Measurements from ENCODE around the gene XPC.

The XPC gene

GRCh38 chr3:14147617-14148016, 30.8 kb downstream of the XPC start:
- no peak for DNase-seq (ENCODE audit: low read depth)

DNA sequence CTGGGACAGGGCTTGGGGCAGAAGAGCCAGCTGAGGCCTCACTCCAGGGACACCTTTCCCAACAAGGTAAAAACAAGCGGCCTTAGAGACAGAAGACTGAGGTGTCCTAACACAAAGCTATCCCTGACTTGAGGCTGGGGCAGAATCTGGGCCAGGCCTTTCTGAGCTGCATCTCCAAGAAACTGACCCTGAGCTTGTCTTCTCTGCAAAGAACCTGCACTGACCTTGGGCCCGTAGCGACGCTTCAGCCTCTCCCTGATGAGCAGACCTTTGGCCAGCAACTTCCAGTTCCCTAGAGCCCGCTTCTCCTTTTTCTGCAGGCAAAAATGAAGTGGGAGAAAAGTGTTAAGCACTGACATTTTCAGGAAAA, 31.4 kb downstream of the XPC start:
- DNase-seq (ENCODE audit: low read depth), result no peak

DNA sequence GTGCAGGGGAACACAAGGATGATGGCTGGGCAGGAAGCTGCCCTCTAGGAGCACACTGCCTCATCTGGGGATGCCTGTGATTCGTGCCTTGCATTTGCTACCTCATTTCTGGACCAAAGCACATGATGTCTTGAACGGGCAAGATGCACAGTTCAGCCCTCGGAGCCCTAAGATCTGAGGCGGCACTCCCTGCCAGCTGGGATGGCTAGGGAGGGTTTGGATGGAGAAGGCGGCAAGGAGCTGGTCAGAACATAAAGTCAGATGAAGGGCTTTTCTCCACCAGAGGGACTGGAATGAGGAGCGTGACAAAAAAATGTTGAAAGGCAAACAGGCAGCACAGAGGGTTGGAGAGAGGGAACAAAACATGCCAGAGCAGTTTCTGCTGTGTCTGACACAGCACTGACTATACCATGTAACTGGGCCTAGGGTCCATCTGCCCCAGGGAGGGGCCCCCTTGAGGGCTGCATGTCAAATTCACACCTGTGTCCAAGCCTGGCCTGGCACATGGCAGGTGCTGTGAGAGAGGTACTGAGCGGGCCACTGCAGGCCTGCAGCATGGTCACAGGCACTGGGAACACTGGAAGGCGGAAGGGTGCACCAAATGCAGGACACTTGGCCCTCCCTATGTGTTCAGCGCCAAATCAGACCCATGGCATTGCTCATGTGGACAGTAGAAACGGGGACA, 31.9 kb downstream of the XPC start:
- DNase-seq (ENCODE audit: low read depth), result no peak

- no peak for DNase-seq (ENCODE audit: low read depth)
These were observed 32.6 kb downstream of the XPC start for GRCh38 chr3:14145670-14146380.

DNA sequence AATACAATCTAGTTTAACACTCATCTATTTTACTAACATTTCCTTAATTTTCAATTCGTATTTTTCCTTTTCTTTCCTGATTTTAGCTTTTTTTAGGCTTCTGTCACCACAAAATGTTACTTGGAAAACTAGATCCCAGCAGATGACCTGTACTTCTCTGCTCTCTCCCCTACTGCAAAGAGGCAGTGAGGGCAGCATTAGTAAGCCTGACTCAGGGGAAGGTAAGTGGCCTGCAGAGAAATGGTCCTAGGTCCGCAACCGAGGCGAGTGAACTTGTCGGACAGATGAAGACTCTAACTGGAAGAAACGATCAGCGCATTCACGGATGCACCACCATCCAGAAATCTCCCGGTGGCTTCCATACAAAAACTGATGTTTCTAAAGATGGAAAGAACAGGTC, 33.2 kb downstream of the XPC start:
- DNase-seq (ENCODE audit: low read depth), result peak; percentile 62

- DNase-seq (ENCODE audit: low read depth), result peak; percentile 99
These were observed 33.9 kb downstream of the XPC start for GRCh38 chr3:14144423-14145075.

DNA sequence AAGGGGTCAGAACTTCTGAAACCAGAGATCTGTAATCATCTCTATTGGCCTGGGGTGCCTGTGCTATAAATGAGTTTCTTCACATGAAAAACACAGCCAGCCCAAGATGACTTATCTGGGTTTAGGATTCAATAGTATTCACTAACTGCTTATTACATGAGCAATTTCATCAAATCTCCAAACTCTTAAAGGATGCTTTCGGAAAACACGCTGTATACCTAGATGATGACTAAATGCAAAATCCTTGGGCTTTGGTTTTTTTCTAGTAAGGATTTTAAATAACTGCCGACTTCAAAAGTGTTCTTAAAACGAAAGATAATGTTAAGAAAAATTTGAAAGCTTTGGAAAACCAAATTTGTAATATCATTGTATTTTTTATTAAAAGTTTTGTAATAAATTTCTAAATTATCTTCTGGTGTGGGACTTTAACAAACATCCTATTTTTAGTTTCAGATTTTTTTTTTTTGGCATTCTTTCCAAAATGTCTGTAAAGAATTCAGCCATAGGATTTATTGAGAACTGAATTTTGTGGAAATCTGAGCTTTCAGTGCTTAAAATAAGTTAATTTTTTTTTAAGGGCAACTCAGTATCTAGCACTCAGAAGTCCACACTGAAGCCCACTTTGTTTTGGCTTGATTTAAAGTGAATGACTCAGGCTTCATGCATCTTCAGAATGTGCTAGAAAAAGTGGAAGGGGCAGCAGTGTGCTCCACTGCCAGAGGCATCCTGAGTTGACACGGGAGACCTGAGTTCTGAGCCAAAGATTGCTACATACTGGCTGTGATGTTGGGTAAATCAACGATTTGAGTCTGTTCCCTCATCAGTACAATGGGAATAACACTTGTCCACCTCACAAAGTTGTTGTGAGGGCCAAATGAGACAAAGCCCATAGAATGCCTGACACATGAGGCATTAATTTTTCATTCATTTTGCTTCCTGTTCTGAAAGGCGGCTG, 34.9 kb downstream of the XPC start:
- DNase-seq (ENCODE audit: low read depth), result peak; percentile 96

GRCh38 chr3:14142567-14143270, 35.7 kb downstream of the XPC start:
- DNase-seq (ENCODE audit: low read depth), result no peak

GRCh38 chr3:14141602-14142341, 36.6 kb downstream of the XPC start:
- peak; percentile 25 for DNase-seq (ENCODE audit: low read depth)

DNA sequence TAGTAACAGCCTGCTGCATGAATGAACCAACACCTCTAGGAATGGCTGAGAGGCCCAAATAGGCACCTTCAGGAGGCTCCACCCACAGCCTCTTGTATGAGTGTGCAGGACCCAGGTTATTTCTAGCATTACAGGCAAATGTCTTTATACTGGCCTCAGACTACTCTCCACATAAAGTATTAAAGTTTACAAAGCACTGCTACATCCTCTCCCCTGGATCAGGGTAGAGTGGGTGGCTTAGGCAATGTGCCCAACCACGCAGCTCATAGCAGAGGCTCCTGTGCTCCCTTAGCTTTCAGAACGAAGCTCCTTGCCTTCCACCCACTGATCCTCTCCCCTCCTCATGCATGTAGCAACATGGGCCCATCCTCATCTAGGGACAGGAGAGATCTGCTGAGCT, 37.3 kb downstream of the XPC start:
- DNase-seq (ENCODE audit: low read depth), result no peak

- no peak for DNase-seq (ENCODE audit: low read depth)
These were observed 37.7 kb downstream of the XPC start for GRCh38 chr3:14140668-14141067.

DNA sequence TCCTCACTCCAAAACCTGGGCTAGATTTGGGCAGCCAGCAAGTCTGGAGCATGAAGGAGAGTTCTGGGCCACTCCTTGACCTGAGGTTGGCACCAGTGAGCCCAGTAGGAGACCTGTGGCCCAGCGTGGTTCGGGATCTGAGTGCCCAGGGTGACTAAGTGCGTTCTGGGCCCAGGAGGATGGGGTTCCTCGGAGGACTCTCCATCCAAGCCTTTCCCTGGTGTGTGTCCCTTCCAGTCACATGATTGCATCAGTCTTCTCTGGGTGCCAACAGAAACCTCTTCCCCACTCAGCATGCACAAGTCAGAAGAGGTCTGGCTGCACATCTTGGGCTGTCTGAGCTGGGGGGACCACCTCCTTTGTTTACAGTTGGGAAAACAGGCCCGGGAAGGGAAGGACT, 38.6 kb downstream of the XPC start:
- no peak for DNase-seq (ENCODE audit: low read depth)

DNA sequence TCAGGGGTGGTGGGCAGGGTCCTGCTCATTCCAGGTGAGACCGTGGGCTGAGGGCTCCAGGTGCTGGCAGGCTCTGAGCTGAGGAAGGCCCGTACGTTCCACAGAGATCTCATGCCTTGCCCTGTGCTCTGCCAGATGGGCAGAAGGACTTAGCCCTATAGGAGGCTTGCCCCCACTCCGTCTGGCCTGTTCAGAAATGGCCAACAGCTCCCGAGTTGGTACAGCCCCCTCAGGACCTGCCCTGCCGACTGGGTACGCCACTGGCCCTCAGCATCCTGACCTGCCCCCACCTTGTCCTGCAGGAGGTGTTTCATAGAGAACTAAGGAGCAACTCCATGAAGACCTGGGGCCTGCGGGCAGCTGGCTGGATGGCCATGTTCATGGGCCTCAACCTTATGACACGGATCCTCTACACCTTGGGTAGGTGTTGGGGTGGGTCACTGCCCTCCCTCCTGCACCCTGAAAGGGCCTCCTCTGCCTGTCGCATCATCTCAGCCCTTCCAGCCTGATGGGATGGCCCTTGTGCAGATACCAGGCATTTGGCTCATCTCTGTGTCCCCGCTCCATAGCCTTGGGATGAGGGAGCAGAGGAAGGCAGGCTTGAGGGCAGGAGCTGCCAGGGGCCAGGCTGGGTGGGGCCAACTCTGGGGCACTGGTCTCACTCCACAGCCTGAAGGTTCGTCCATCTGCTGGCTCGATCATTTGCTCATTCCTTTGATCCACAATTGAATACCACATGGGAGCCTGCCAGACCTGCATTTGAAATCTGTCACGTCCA, 39.3 kb downstream of the XPC start:
- DNase-seq (ENCODE audit: low read depth), result no peak

DNA sequence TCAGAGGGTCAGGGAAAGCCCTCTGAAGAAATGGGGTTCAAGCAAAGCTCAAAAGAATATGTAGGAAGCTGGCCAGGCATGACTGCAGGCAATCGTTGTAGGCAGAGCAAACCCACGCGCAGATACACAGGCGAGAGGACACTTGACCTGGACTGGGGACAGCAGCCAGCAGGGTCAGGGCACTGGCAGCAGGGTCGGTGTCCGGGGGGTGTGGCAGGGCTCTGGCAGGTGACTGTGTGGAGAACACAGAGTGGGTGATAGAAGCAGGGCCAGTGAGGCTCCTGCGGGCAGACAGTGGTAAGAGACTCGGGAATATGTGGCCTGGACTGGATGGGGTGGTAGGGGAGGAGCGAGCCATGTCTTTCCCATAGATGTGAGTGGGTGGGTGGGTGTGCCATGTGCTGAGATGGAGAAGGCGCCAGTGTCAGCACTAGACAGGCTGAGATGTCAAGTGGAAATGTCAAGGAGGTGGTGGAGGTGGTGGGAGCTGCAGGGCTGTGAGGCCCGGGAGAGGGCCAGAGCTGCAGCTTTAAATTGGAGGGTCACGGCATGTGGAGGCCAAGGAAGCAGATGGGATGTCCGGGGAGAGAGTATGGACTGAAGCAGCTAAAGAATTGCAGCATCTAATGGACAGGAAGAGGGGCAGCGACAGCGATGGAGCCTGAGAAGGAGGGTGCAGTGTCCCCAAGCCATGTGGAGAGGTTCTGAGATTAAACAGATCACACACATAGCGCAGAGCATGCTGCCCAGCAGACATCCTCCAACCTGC, 40.1 kb downstream of the XPC start:
- DNase-seq (ENCODE audit: low read depth), result no peak

- no peak for DNase-seq (ENCODE audit: low read depth)
These were observed 41.0 kb downstream of the XPC start for GRCh38 chr3:14137445-14137844.

DNA sequence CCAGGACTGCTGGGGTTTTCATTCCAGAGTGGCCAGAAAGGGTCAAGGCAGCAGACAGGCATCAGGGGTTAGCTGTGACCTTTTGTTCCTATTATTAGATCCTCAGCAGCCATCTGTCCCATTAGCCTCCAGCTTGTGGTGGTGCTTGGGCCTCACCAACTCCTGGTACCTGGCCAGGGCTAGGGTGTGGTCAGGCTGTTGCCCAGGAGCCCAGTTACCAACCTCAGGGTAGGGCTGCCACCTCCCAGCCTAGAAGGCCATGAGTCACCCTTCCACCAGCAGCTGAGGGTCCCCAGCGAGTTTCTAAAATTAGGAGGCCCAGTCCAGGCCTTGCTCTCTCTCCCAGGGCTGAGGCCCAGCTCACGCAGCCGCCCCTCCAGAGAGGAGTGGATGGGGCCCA, 41.4 kb downstream of the XPC start:
- no peak for DNase-seq (ENCODE audit: low read depth)

DNA sequence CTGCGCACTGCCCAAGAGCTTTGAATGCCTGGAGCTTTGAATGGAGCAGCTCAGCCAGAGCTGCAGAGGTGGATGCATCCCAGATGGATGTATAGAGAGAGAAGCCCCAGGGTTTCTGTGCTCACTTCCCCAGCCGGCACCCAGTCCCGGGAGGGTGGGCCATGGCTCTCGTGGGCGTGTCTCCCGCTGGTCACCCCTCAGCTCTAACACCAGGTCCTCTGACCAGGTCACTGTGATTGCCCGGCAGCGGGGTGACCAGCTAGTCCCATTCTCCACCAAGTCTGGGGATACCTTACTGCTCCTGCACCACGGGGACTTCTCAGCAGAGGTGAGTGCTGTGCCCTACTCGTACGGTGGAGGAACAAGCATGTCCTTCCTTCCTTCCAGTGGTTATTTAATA, 42.8 kb downstream of the XPC start:
- DNase-seq (ENCODE audit: low read depth), result no peak

DNA sequence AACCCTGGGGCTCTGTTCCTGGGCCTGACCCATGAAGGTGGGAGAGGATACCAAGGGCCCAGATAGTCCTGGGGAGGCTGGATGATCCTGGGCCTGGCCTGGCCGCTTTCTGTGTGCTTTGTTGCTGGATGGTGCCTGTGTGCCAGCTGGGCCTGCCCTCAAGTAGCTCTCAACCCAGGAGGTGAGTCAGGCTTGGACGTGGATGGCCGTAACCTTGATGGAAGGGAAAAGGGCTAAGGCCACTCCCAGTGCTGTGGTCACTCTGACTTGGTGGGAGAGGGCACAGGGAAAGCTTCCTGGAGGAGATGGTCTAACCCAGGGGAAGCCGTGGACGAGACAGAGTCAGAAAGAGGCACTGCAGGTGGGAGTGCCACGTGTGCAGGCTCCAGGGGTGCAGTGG, 44.1 kb downstream of the XPC start:
- DNase-seq (ENCODE audit: low read depth), result no peak

- DNase-seq (ENCODE audit: low read depth), result no peak
These were observed 44.5 kb downstream of the XPC start for GRCh38 chr3:14133876-14134275.
